Measurements from ENCODE around the gene RUNX1.

The RUNX1 gene

DNA sequence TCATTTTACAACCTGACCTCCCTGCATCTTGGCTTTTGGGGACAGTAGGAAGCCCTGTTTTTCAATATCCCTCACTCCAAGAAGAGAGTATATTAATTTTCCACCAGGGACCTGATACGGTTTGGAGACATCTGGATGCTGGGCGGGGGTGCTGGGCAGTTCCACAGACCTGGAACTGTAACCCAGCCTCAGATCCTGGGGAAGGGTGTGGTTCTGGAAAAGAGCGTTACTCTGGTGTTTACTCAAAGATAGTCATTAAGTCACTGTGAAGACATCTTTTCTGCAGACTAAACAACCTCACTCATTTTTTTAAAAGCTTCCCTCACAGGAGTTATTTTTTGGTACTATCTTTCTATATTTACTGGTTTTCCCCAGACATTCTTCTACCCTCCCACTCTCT, 190.5 kb downstream of the RUNX1 start:
- TF ChIP-seq, protein P1, sequence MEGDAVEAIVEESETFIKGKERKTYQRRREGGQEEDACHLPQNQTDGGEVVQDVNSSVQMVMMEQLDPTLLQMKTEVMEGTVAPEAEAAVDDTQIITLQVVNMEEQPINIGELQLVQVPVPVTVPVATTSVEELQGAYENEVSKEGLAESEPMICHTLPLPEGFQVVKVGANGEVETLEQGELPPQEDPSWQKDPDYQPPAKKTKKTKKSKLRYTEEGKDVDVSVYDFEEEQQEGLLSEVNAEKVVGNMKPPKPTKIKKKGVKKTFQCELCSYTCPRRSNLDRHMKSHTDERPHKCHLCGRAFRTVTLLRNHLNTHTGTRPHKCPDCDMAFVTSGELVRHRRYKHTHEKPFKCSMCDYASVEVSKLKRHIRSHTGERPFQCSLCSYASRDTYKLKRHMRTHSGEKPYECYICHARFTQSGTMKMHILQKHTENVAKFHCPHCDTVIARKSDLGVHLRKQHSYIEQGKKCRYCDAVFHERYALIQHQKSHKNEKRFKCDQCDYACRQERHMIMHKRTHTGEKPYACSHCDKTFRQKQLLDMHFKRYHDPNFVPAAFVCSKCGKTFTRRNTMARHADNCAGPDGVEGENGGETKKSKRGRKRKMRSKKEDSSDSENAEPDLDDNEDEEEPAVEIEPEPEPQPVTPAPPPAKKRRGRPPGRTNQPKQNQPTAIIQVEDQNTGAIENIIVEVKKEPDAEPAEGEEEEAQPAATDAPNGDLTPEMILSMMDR (IDR thresholded peaks at IDR 0.05; ENCODE audit: control insufficient read depth, insufficient read depth, low read depth, low read length, missing control alignments) = no peak
- DNase-seq (ENCODE audit: low read depth) = no peak
- no peak overlapping the region for H3K4me3 ChIP-seq (ENCODE audit: control insufficient read depth, low read depth, low read length)

DNA sequence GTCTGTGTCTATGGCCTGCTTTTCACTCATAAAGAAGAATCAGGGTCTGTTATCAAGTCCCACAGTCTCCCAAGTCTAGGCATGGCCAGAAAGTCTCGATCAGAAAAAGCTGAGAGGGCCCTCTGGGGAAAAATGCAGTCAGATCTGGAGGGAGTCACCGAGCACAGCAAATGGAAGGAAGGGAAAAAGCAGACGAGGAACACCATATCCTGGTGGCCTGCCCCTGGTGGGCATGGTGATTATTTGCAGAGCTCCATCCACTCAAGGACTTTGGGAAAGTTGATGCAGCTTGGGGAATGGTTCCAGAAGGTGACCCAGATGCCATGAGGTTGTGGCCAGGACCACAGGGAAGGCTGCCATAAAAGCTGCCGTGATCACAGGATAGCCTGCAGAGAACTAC, 191.2 kb downstream of the RUNX1 start:
- DNase-seq (ENCODE audit: low read depth) = no peak
- no peak overlapping the region for H3K4me3 ChIP-seq (ENCODE audit: control insufficient read depth, low read depth, low read length)
- TF ChIP-seq, protein P1 (IDR thresholded peaks at IDR 0.05; ENCODE audit: control insufficient read depth, insufficient read depth, low read depth, low read length, missing control alignments) = peak; percentile 30

DNA sequence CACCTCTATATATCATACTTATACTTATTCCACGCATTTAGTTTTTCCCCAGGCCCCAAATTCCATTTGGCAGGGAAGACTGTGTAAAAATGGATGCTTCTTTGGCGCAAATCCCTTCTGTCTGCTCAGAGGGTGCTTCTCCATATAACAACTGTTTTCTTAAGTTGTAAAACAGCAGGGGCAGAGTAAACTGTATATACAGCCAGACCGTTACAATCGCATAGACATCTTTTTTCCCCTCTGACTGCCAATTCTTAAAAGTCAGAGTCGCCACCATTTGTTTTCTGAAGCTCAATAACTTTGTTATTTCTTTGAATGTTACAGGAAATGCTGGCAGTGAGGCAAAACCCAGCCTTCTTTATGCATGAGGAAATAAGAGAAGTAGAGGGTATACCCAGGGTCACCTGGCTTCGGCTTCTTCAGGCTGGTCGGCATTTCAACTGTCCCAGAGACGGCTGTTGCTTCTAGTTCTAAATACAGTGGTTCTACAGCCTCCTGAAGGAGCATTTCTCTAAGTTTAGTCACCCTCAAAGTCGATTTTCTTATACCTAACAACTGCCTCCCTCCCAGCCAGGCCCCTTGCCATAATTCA, 191.9 kb downstream of the RUNX1 start:
- no peak overlapping the region for H3K4me3 ChIP-seq (ENCODE audit: control insufficient read depth, low read depth, low read length)
- DNase-seq (ENCODE audit: low read depth) = no peak
- TF ChIP-seq, protein P1 (IDR thresholded peaks at IDR 0.05; ENCODE audit: control insufficient read depth, insufficient read depth, low read depth, low read length, missing control alignments) = no peak

DNA sequence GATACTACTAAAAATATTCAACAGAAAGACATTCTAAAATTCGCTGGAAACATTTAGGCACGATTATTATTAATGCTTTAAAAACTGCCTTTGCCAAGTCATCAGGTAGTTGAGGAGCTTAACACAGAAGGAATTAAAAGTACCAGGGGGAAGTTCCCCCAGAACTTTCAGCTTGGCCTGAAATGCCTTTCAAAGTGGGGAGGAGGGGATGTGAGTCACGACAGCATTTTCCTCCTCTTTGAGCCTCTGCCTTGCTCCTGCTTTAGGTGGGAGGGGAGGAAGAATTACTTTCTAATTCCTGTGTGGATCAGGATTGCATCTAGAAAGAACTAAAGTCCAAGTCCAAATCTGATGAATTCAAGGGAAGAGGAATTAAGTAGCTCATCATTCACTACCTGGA, 196.7 kb downstream of the RUNX1 start:
- TF ChIP-seq, protein P1 (IDR thresholded peaks at IDR 0.05; ENCODE audit: control insufficient read depth, insufficient read depth, low read depth, low read length, missing control alignments) = no peak
- no peak for DNase-seq (ENCODE audit: low read depth)
- no peak overlapping the region for H3K4me3 ChIP-seq (ENCODE audit: control insufficient read depth, low read depth, low read length)

DNA sequence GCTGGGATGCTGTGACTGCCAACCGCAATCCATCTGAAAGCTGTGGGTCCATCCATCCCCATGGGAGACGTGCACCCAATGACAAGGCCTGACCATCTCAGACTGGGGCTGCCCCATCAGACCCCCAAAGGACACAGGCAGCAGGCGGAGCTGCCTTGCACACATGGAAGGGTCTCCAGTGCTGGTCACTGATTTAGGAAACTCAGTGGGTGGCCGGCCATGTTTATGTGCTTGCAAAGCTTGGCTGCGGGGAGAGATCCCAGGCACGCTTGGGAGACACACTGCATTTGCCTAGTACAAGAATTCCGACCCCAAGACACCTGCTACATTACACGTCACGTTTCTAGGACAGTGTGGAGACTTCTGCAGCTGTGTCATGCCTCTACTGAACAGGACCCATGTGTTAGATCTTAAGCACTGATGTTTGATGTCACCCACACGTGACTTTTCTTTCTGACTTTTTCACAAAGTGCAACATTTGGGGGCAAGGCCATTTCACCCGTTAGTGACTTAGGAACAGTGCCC, 198.9 kb downstream of the RUNX1 start:
- no peak for DNase-seq (ENCODE audit: low read depth)
- no peak overlapping the region for H3K4me3 ChIP-seq (ENCODE audit: control insufficient read depth, low read depth, low read length)
- TF ChIP-seq, protein P1 (IDR thresholded peaks at IDR 0.05; ENCODE audit: control insufficient read depth, insufficient read depth, low read depth, low read length, missing control alignments) = no peak

DNA sequence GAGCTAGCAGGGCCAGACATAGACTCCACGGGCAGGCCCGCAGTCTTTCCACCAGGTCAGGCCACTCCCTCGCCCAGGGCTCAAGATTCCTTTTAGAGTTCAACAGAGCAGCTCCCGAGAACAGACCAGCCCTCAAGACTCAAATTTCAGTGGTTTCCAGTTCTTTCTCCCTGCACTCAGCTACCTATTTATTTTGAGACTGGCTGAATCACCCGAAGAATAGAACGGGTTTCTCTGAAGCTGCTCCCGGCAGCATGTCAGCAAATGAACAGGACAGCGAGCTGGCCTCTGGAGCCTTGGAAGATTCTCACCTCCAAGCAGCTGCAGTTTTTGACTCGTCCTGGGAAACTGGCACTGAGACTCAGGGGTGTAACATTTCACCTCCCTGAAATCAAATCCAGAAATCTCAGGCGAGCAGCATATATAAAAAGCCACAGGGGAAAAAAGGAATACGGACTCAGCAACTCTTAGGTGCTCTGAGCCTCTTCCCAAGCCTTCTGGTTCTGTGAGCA, 202.4 kb downstream of the RUNX1 start:
- TF ChIP-seq, protein P1 (IDR thresholded peaks at IDR 0.05; ENCODE audit: control insufficient read depth, insufficient read depth, low read depth, low read length, missing control alignments) = no peak
- H3K4me3 ChIP-seq (ENCODE audit: control insufficient read depth, low read depth, low read length) = no peak overlapping the region
- DNase-seq (ENCODE audit: low read depth) = no peak

Data from AG09309 (cell line).